GM21619 (cell line): ENCODE data around the gene NFIL3.
A peak's percentile ranks its signal among the peaks of the same experiment; 100 is the strongest.
"Not testable (repeated sequence)": the region's sequence is repeated elsewhere in the genome, so short reads cannot be mapped to it uniquely, and the experiment has no call there.

Source experiments
- ATAC-seq: cut with Tn5 transposase; IDR thresholded peaks from one replicate; pipeline ENCODE4 v1.9.1; 2021; ENCODE audit not compliant: unreplicated experiment

Gene NFIL3, protein sequence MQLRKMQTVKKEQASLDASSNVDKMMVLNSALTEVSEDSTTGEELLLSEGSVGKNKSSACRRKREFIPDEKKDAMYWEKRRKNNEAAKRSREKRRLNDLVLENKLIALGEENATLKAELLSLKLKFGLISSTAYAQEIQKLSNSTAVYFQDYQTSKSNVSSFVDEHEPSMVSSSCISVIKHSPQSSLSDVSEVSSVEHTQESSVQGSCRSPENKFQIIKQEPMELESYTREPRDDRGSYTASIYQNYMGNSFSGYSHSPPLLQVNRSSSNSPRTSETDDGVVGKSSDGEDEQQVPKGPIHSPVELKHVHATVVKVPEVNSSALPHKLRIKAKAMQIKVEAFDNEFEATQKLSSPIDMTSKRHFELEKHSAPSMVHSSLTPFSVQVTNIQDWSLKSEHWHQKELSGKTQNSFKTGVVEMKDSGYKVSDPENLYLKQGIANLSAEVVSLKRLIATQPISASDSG

DNA sequence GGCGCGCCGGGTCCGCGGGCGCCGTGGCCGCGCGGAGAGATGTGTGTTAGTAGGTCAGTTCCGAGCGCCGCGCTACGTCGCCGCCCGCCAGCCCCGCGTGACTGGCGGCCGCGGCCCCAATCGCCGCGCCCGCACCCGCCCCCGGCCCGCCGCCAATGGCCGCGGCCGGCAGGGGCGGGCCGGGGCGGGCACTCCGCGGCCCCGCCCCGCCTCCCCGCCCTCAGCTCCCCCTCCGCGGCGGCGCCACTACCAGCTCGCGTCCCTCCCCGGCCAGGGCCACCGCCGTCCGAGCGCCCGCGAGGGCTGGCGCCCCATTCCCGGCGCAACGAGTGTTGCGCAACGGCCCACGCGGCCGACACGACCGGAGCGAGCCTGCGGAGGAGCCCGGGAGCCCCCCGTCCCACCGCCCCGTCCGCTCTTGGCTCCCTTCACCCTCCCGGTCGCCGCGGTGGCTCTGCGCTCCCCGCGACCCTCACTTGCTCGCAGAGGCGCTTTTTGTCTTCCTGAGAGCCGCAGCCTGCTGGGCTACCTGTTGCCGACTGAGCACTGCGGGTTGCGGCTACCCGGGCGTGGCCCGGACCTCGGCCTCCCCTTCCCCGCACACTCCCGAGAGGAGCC is at the start of gene NFIL3:
TSS of gene NFIL3 (minus strand) at position 48 of the 618 bp plus-strand sequence. CDS start 13,098 bp downstream, outside the sequence.
- peak; percentile 77 for ATAC-seq

DNA sequence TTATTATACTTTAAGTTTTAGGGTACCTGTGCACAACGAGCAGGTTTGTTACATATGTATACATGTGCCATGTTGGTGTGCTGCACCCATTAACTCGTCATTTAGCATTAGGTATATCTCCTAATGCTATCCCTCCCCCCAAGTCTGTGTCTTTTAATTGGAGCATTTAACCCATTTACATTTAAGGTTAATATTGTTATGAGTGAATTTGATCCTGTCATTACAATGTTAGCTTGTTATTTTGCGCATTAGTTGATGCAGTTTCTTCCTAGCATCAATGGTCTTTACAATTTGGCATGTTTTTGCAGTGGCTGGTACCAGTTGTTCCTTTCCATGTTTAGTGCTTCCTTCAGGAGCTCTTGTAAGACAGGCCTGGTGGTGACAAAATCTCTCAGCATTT is 47.9 kb upstream of the NFIL3 start:
- not testable (repeated sequence) for ATAC-seq

DNA sequence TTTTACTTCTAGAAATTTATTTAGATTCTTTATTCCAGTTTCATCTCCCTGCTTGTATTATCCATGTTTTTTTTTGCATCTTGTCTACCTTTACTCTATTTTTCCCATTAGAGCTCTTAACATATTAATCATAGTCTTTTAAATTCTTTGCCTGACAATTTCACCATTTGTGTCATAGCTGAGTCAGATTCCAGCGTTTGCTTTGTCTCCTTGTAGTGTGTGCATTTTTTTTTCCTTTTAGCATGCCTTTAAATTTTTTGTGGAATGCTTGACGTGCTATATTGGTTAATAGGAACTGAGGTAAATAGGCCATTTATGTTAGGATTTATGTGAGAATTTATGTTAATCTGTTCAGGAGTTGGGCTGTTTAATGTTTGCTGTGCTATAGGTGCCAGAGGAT is 41.8 kb upstream of the NFIL3 start:
- ATAC-seq = no peak

DNA sequence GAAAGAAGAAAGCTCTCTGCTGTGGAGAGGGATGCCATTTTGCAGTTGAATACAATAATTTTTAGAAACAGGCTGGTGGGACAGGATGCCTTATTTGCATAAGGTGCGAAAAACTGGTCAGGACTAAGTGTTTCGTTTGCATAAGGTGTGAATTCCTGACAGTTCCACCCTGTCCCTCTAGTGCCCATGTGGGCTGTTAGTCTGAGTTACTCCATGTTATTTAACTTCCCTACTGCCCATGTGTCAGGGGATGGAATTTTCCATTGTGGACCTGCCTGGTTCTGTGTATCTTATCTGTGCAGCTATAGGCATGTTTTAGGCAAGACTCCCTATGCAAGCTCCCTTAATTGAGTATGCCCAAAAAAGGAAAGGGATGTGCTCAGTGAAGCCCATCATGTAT is 35.3 kb upstream of the NFIL3 start:
- ATAC-seq = no peak

DNA sequence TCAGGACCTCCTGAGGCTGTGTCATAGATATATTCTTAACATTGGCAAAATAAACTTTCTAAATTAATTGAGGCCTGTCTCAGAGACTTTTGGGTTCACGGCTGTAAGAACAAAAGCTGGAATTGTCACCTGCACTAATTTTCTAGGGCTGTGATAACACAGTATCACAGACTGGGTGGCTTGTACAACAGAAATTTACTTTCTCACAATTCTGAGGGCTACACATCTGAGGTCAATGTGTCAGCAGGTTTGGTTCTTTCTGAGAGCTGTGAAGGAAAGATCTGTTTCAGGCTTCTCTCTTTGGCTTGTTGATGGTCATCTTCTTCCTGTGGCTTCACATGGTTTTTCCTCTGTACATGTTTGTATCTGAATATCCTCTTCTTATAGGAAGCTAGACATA is 29.2 kb upstream of the NFIL3 start:
- ATAC-seq = no peak

DNA sequence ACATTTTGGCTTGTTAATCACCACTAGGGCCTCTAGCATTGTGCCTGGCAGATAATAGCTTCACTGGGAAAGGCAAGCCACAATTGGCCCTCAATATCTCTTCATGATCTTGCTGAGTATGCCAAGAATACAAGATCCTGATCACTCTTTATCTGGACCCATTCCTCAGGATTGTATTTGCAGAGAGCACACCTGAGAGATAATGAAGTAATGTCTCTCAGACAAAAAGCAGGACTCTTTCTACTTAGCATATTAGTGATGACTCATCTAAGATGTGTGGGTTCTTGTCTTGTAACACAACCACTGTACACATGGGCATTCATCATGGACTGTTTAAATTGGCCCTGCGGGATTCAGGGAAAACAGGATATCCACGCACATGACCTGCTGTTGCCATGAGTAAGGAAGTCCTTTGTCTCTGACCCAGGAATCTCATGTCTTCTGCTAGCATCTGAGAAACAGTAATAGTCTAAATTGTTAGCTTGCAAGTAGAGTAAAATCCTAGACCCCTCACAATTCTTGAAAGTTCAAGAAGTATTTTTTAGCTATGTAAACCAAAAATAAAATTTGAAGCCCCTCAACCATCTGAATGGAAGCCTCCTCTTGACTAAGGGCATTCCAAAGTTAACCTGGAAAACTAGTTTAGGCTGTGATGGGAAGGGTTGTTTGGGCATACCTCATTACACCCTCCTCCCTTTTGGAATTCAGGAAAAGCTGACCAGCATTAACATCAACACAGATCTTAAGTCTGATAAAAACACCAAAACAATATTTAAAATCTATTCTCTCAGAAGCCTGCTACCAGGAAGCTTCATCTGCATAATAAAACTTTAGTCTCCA is 28.0 kb upstream of the NFIL3 start:
- ATAC-seq = no peak

DNA sequence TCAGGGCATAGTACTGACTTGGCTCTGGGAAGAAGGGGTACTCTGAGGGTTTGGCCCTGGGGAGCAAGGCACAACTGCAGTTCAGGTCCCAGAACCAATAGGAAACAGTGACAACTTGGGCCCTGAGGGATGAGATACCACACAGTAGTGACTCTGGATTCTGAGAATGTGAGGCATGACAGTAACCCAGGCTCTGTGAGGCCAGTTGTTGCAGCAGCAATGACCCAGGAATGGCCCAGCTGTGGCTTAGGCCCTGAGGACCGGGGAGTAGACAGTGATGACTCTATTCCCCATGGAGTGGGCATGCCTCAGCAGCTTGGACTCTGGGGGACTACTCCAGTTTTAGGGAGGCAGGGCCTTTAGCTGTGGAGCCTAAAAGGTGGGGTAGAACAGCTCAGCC is 21.5 kb upstream of the NFIL3 start:
- ATAC-seq = no peak

DNA sequence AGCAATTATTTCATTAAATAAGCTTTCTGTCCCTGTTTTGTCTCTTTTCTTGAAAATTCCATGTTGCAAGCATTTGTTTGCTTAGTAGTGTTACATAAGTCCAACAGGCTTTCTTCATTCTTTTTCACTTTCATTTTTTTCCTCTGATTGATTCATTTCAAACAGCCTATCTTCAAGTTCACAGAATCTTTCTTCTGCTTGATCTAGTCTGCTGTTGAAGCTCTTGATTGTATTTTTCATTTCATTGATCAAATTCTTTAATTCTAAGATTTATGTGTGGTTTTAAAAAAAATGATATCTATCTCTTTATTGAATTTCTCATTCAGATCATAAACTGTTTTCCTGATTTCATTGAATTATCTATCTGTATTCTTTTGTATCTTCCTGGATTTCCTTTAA is 20.4 kb upstream of the NFIL3 start:
- ATAC-seq = no peak

DNA sequence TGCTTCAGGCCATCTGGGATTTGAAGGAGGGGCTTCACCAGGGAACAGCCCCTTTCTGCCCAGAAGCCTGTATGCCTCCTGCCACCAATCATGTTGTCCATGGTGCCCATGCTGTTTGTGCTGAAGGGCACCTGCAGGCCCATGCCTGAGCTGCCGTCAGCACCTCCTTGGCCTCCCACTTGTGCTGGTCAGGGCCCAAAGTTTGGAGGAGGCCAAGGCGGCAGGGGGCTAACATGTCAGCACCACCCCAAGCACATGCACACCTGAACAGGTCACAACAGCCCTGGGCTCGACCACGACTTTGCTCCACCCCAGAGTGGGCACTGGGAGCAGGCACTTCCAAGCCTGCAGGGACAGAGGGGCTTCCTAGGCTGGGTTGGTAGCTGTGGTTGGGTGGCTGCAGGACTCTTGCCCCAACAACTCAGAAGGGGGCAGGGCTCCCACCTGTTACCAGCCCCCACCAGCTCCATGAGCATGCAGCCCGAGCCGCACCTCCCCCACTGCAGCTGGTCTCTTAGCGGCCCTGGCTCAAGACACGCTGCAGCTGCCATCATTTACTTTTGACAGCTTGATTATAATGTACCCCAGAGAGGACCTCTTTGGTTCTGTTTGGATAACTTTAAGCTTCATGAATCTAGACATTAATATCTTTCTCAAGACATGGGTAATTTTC is 19.8 kb upstream of the NFIL3 start:
- no peak for ATAC-seq

DNA sequence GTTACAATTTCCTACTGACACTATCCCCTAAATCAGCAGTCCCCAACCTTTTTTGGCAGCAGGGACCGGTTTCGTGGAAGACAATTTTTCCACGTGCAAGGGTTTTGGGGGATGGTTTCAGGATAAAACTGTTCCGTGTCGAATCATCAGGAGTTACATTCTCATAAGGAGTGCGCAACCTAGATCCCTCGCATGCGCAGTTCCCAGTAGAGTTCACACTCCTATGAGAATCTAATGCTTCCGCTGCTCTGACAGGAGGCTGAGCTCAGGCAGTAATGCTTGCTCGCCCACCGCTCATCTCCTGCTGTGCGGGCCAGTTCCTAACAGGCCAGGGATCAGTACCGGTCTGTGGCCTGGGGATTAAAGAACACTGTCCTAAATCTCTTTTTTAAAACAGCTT is 13.2 kb upstream of the NFIL3 start:
- no peak for ATAC-seq

DNA sequence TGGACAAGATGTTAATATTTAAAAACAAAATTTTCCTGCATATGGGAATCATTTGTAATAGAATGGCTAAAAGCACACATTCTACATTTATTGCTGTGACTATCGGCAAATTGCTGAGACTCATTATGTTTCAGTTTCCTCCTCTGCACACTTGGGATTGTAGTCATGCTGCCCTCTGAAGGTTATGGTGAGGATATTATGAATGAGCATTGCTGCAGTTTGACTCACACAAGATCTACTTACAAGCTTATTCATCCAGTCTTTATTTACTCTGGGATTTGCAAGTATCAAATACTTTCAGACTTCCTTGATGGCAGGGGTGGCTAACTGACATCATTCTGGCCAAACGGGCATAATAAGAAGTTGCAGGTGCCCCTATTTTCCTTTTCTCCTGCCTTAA is 9.5 kb upstream of the NFIL3 start:
- no peak for ATAC-seq

DNA sequence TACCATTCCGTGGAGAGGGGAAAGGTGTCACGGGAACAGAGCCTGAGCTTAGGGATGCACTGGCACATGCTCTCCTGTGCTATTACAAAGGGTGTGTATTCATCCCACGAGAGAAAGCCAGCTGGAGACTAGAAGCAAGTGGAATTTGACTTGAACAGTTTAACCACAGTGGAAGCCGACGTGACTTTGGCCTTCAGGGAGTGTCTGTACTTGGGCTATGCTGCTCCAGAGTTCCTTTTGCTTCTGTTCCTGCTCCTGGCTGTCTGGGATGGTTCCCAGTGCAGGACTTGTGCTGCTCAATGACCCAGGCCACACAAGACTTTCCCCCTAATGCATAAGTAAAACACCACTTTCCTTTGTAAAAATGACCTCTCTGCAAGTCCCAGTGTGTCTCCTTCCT is 7.9 kb upstream of the NFIL3 start:
- no peak for ATAC-seq

DNA sequence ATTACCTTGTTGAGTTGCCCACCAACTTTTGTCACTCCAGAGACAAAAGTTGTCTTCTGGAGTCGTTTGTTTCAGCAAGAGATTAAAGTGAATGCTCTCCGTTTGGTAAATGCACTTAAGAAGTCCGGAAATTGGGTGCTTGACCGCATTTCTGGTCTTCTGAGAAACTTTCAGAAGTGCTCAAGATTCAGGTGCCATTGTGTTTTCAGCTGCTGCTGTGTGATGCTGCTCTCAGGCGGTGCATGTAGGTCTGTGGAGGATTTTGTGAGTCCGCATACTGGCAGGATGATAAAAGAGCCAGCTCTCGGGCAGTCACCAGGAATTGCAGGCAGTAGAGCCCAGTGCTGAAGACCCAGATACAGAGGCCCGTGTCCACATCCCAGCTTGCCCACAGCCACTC is 5.9 kb upstream of the NFIL3 start:
- ATAC-seq = no peak

DNA sequence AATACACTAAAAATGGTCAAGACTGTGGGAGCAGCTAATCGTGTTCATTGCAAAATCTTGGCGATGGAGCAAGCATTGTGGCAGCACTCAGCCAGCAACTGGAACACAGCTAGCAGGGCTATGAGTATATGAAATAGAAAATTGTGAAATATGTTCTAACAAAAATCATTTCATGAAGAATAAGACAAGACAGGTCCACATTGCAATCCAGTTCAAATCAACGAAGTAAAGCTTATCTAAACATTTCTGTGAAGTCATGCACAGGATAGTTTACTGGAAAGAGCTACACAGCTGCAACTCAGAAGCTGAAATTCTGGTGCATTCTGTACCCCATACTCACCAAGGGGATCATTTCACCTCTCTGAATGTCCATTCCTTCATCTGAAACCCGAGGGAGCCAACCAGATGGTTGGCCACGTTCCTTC is 5.3 kb upstream of the NFIL3 start:
- ATAC-seq = no peak

DNA sequence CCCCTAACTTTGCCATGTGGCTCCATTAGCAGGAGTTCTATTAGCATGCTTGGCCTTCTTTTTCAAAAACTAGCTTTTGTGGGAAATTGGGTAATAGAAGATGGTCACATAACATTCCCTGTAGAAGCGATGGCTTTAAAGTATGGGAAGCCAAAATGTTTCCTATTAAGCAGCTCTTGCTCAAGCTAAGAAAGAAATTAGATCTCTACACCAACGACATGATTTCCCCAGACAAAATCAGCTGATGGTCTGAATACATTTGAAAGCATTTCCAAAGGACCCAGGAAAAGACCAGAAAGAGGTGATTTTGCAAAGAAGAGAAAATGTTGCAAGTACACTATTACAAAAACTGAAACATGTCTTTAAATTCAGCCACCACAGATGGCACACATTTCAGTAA is 4.8 kb upstream of the NFIL3 start:
- no peak for ATAC-seq

DNA sequence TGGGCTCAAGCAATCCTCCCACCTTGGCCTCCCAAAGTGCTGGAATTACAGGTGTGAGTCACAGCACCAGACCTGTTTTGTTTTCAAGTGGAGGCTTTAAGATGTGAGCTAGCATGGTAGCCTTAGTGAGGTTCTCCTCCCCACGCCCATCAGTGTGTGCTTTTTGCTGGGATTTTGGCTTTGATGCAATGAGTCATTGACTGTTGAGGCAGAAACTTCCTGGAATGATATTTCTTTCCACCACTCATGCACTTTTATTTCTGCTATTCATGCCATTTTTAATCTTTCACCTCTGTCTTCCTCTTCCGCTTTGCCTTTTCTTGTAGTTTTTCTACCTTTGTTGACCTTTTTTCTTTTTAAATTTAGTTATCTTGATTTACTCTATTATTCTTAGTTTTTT is 4.2 kb upstream of the NFIL3 start:
- ATAC-seq = no peak

DNA sequence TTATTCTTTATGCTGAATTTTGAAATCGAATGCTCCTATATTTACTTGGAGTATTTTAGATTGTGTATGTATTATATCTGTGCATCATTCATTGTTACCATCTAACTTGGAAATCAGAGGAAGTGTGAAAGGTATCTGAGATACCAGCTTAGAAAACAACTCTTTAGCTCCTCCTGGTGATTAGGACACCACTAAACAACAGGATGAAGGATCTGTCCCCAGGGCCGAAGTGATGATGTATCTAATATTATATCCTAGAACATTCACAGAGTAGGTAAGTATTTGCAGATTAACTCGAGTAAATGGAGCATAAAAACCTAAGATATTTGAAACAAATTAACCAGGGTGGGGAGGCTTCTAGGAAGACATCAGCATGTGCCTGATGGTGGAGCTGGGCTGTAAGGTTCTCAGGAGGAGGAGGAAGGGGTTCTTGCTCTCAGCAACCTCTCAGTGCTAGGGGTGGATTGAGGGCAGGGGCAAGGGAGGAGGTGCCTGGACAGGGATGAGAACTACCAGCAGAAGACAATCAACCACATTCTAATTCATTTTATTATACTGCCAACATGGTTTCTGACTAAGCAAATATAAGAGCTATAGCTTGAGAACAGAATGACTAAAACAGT is 2.6 kb upstream of the NFIL3 start:
- ATAC-seq = no peak

DNA sequence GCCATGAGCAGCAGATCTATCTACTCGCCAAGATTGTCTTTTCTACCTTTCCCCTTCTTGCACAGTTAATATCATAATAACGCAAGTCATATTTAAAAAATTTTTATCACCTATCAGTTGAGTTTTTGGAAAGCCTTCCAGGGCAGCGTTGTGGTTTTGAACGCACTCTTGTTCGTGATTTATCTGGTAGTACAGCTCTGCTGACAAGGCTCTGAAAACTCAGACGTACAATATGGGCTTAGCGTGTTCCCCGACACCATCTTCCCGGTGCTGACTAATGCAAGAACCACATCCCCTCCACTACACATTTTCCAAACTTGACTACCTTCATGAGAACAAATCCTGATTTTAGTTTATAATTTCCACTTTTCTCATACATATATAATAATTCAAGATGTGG is 1.6 kb upstream of the NFIL3 start:
- ATAC-seq = no peak

DNA sequence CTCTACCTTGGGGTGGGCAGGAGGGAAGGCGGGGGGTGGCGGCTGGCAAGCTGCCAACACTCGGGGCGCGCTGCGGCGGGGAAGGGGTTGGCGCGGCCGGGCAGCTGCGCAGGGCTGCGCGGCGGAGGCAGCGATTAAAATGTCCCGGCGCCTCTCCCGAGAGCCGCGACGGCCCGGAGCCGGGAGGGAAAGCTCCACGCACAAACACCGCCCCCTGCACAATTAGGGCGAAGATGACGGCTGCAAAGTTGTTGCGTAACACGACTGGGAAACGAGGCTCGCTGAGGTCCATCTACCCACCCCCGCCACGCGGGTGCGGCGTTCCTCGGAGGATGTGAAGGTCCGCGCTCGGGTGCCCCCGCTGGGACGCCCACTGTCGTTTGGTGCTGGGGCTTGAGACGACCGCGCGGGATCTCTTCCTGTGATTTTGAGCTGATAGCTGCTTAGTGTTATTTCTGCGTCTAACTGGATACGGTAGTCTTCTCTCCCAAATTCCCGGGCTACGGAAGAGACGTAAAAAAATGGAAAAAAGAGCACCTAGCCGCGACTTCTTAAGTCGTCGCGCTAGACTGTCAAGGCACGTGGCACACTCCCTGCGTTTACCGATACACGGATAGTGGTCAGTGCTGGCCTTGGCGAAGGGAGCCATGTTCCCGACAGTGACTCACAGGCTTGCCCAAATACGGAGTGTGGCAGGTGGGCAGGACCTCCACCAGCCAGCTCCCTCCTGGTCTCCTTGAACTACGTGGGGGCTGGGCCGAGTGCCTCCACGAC is 958 bp upstream of the NFIL3 start:
- ATAC-seq = peak; percentile 9
